Kidney glomerular epithelial cell (primary cell): Measurements from ENCODE around the gene ST3GAL3.

Experiments
- DNase-seq: peaks from one replicate; lab custom pipeline; 2025; lab: John Stamatoyannopoulos, UW

The ST3GAL3 gene

DNA sequence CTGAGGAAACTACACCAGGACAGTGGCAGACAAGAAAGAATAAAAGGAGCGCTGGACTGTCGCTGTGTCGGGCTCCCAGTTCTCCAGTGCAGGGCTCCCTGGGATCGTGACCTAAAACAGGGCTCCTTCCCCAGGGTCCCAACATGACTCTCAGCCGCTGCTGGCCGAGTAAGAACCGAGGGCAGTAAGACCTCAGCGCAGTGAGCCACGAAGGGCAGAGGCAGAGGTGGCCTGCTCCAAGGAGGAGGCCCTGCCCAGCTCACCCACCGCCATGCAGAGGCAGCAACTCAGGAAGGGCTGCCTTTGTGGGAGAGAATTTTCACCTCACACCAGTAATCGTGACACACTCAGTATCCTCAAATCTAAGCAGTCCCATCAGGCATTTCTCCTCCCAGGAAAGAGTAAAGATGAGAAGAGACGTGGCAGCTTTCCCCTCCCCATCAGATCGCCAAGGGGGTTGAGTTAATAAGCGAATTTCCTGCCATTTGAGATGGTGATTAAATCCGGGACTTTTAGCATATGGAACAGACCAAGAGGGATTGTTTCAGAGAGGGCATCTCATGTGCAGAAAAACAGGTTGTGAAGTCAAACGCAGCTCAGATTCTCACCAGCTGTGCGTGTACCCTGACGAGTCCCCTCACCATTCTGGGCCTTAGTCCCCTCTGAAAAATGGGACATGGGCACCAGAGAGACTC lies 206.5 kb downstream of the ST3GAL3 start:
- no peak for DNase-seq

DNA sequence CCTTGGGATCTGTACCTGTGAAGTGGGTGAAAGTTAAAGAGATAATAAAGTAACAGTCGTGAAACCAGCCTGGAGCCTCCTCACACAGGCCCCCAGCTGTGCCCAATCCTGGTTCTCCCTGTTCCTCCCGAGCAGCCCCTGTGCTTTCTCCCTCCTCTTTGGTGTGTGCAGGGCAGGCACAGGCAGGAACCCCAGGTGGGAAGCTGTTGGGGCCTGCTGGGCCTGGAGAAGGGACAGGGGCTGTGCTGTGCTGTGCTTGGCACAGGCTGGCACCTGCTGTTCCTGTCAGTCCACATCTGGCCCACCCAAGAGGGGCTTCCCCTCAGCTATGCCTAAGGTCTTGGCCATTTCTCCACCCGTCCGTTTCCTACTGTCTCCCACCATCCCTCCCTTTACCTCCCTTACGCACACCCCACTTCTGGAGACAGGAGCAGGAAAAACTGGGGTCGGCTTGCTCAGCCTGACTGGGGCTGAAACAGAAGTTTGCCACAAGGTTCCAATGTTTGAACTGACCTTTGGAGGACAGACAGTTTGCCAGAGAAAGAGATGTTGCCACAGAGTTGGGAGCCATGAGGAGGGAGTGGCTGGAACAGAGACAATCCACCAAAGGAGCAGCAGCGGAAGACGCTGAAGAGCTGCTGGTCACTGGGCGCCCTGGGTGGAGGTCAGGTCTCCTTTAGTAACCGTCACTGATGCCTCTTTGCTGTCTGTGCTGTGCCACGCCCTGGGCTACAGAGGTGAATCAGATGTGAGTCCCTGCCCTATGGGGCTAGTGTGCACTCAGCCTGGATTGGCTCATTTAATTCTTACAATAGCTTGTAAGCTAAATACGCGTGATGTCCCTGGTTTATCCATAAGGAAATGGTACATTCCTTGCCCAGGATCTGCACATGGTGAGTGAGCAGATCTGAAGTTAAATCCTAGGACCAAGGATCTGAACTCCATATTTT lies 207.5 kb downstream of the ST3GAL3 start:
- DNase-seq = no peak

DNA sequence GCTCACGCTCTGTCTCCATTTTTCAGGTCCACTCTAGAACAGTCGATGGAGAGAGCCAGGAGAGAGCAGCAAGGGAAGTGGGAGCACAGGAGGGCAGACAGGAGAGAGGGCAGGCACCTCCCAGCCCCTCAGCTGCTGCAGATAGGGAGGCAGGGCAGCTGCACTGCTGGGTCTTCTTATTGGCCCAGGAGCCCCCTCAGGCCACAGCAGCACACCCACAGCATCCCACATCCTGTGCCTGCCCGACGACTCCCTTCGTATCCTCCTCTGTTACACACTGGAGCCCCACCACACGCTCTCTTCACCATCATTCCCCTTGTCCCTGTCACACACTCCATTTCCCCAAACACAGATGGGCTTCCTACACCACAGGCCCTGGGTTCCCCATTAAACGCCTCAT lies 212.6 kb downstream of the ST3GAL3 start:
- no peak for DNase-seq

GRCh38 chr1:43921022-43921421 lies 213.7 kb downstream of the ST3GAL3 start:
- DNase-seq = no peak

DNA sequence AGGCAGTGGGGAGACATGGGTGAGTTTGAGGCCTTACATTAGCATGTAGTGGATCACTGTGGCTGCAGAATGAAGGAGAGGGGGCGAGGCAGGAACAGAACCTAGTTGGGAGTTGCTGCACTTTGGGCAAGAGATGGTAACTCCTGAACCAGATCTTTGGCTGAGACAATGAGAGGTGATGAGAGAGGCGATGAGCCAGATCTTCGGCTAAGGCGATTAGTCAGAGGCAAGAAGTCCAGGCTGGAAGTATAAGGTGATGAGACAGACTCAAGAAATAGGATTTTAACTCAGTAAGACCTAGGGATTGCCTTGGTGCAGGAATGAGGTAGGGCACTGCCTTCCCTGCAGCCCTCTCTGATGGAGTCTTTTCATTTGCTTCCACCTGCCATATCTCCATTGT lies 217.2 kb downstream of the ST3GAL3 start:
- DNase-seq = no peak

GRCh38 chr1:43925846-43926245 lies 218.5 kb downstream of the ST3GAL3 start:
- no peak for DNase-seq

GRCh38 chr1:43930168-43930948 lies 223.0 kb downstream of the ST3GAL3 start:
- DNase-seq = no peak

- no peak for DNase-seq
Observed at GRCh38 chr1:43930949-43931275, 223.6 kb downstream of the ST3GAL3 start.

DNA sequence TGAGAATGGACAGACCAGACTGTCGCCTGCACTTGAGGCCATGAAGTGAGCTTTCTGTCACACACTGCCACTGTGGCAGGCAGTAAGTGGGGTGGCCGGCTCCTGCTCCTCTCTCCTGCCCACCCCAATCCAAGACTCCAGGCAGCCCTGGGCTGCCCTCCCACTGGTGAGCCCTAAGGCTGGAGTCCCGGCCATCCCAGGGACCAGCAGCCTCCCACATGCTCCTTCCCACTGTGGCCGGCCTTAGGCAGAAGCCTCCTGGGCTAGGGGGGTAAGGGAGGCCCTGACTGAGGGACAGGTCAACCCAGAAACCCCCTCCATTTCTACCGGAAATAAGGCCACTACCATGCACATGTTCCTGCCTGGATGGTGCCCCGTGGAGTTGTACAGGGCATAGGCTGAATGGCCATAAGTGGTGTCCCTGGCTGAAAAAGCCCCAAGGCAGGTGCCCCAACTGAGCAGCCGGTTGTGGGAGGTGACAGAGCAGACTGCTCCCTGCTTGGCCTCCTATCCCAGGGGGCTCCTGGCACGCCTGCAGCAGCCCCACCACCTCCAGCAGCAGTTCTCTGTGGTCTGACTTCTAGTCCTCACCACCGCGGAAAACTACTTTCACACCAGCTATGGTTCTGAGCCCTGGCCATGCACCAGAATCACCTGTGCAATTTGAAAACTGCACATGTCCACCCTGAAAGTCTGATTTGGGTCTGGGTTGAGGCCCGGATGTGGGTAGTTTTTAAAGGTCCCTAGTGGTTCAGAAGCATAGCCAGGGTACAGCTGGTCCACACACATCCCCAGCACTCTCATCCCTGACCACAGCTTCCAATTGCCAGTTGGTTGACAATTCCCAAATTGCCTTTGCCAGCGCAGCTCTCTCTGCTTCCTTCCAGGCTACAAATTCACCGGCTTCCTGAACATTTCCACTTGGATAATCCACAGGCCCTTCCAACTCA lies 224.7 kb downstream of the ST3GAL3 start:
- no peak for DNase-seq

GRCh38 chr1:43932786-43933385 lies 225.6 kb downstream of the ST3GAL3 start:
- no peak for DNase-seq

DNA sequence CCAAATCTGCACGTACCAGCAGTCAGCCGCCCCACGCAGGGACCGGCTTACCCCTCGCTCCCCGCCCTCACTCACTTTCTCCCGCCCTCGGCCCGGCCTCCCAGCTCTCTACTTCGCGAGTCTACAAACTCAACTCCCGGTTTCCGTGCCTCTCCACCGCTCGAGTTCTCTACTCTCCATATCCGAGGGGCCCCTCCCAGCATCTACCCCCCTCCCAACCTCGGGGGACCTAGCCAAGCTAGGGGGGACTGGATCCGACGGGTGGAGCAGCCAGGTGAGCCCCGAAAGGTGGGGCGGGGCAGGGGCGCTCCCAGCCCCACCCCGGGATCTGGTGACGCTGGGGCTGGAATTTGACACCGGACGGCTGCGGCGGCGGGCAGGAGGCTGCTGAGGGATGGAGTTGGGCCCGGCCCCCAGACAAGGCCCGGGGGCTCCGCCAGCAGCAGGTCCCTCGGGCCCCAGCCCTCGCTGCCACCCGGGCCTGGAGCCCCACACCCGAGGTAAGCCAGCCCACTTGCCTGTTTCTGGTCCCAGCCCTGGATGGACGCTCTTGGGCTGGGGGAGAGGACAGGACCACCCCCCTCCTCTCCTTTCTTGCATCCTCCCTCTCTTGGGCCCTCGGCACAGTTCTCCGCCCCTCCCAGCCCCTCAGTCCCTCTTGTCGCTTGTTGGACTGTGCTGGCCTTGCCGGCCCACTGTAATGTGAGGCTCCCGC lies 226.2 kb downstream of the ST3GAL3 start, which contains the start of gene ARTN:
Gene ARTN, plus strand, starts transcription at position 416 of the 715 bp plus-strand sequence. CDS start 1,856 bp downstream, outside the sequence.
- no peak for DNase-seq

GRCh38 chr1:43934101-43934985 lies 227.0 kb downstream of the ST3GAL3 start:
- DNase-seq = no peak

DNA sequence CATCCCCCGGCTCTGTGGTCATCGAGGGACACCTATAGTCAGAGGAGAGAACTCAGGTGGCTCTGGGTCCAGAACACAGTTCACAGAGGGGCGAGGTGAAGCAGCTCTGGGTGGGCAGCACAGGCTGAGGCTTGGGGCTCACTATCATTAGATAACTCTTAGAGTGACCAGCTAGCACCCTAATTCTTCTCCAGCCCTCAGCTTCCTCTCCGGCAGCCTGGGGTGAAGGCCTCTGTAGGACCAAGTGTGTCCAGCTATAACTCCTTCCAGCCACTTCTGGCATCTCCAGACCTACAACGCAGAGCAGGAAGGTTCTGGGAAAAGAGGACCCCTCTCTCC lies 227.6 kb downstream of the ST3GAL3 start:
- no peak for DNase-seq

- no peak for DNase-seq
Observed at GRCh38 chr1:43935711-43936427, 228.5 kb downstream of the ST3GAL3 start.

GRCh38 chr1:43936431-43937151 lies 229.3 kb downstream of the ST3GAL3 start:
- no peak for DNase-seq

DNA sequence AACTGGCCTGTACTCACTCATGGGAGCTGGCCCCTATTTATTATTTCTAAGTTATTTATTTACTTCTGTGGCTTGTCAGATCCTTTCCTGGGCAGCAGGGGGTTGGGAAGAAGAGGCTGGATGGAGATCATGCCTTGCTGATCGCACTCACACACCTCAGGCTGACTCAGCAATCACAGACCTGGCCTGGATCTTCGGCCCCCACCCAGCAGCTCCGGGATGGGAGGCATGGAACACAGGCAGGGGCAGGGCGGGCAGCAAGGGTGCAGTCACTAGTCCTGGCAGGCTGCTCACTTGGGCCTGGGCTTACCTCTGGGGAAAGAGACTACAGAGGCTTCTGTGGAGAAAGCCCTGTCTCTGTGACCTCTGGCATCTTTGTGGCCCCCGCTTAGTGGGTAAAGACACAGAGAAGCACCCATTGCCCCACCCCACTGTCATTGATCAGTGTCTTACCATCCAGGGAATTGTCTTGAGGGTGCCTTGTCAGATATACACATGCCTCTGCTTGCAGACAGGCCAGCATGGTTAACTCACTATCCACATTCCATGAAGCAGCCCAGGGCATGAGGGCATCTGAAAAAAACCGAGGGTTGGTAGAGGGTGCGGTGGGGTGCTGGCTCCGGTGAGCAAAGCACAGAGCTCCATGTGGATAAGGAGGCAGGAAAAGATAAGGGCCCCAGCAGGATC lies 230.0 kb downstream of the ST3GAL3 start:
- DNase-seq = peak; percentile 80

DNA sequence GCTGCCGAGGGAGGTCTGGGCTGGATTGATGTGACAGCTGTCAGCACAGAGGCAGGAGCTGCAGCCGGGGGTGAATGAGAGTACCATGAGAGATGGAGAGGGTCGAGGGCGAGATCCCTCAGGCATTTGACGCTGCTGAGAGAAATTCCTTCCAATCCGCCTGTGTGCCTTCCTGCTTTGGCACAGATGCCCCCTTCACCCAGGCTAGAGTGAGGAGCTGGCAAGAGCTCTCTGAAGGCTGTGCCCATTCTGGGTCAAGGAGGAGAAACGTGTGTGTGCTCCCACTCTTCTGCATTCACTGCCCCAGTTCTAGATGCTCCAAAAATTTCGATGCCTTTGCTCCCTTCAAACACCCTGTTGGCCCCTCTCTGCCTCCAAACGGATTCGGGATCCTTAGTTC lies 231.0 kb downstream of the ST3GAL3 start:
- no peak for DNase-seq
